Left colon (tissue), 2 donors: ENCODE results near the gene ST3GAL4. TPM values are rescaled to one million over a fixed set of nuclear protein-coding genes. Genes with fewer than 3 reads are reported as not detected.
"Not testable (repeated sequence)": the region's sequence is repeated elsewhere in the genome, so short reads cannot be mapped to it uniquely, and the experiment has no call there.

Experiments used
- ATAC-seq: fragments of 200-7000 bp; cut with Tn5 transposase; one replicate; pipeline ENCODE4 v1.9.1; 2020; ENCODE audit warnings: mild to moderate bottlenecking, moderate library complexity
- DNase-seq, 2 donors: peaks; one replicate each; pipeline ENCODE4 v3.0.0-alpha.2; 2020
- intact Hi-C, 2 donors: fragments of 100-400 bp; cut with DNase I in 1 of 2; cut with micrococcal nuclease in 1 of 2; formaldehyde crosslinking; loops; one replicate each; pipeline versions ENCODE4 v1.11.2 to v1.14.0; 2022; cut with DNase I, micrococcal nuclease
- long read RNA-seq: library from polyadenylated mRNA; unstranded; transcript quantifications from one replicate; pipeline ENCODE4 v2.0.0, GENCODE V29; 2021
- total RNA-seq, 2 donors: library from RNA; stranded (reverse); fragmentation: NEBNext Ultra II Directional; extraction: Animal tissue kit (Norgen Biotek cat#: 25700); gene quantifications; one replicate each; pipeline ENCODE4 v1.2.1, GENCODE V29; 2021
- donor health status: DM: no; HTN: no; CAD: no.
- donor health status: DM: yes; HTN: yes; CAD: no.

ST3GAL4 gene, protein sequence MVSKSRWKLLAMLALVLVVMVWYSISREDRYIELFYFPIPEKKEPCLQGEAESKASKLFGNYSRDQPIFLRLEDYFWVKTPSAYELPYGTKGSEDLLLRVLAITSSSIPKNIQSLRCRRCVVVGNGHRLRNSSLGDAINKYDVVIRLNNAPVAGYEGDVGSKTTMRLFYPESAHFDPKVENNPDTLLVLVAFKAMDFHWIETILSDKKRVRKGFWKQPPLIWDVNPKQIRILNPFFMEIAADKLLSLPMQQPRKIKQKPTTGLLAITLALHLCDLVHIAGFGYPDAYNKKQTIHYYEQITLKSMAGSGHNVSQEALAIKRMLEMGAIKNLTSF
- total RNA-seq, result 100 to 1,000 TPM; 181 to 536 TPM
- long read RNA-seq, transcript ST3GAL4-204 (11 exons, 1,812 nt), result minor isoform, 5 of 593 reads
- long read RNA-seq, transcript ST3GAL4-209 (10 exons, 1,967 nt), result major isoform, 356 of 593 reads
- long read RNA-seq, transcript ST3GAL4-215 (9 exons, 1,825 nt), result minor isoform, 6 of 593 reads
- long read RNA-seq, partial matches to known transcripts, result 92 of 593 reads
- long read RNA-seq, other reads (novel, unspliced or antisense), result 127 of 593 reads

GRCh38 chr11:126355324-126355925, at the start of gene ST3GAL4:
Gene ST3GAL4, plus strand, starts transcription at chr11:126355686. Its CDS starts 50,470 bp downstream, at chr11:126406156.
- intact Hi-C loops, result no loop called here
- ATAC-seq (peak; percentile 64), DNase-seq (peak; percentile 66 to 76)

- ATAC-seq, result no peak
- intact Hi-C loops, result loop anchor here in 1 of 2 donors (10.0 kb wide), 1 partner anchor 179 kb away; no protein-coding TSS in a partner anchor
- DNase-seq, result no peak
Observed at GRCh38 chr11:126305699-126306098, 49.8 kb upstream of the ST3GAL4 start.

- ATAC-seq (no peak), DNase-seq (peak in 1 of 2 donors; percentile 22)
- intact Hi-C loops, result loop anchor here in 1 of 2 donors (10.0 kb wide), 1 partner anchor 177 kb away; no protein-coding TSS in a partner anchor
Observed at GRCh38 chr11:126307706-126308105, 47.8 kb upstream of the ST3GAL4 start.

DNA sequence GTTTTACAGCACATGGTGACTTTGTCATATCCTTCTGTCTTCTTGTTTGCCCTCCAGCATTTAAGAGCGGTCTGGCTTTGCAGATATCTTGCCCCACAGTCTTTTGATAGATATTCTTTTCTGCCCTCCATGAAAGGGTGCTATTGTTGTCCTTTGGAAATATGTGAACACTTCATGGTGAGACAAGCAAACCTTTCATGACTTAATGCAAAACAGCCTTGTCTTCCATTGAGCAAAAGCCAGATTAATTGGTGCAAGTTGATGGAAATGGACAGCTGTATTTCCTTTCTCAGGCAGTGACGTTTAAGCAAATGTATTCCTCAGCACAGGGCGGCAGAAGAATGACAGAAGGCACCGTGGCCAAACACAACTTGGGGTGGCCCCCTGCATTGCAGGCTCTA, 47.2 kb upstream of the ST3GAL4 start:
- intact Hi-C loops, result loop anchor here in 1 of 2 donors (10.0 kb wide), 1 partner anchor 177 kb away; no protein-coding TSS in a partner anchor

DNA sequence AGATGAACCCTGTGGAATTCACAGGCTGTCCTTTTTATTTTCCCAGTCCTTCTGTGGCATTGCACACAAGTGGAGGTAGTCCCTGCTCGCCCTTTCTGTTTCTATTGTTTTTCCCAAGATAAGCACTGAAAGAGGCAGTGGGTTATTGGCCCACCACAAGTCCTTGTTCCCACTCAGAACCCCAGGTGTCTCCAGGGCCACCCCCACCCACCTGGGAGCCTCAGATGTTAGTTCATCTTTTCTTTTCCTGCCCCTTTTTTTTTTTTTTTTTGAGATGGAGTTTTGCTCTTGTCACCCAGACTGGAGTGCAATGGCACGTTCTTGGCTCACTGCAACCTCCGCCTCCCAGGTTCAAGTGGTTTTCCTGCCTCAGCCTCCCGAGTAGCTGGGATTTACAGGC, 46.7 kb upstream of the ST3GAL4 start:
- not testable (repeated sequence) for ATAC-seq, DNase-seq
- intact Hi-C loops, result loop anchor here in 1 of 2 donors (10.0 kb wide), 1 partner anchor 176 kb away; no protein-coding TSS in a partner anchor

More for the DNA sequence above, 47.2 kb upstream of the ST3GAL4 start:
- DNase-seq (no peak), ATAC-seq (no peak)

DNA sequence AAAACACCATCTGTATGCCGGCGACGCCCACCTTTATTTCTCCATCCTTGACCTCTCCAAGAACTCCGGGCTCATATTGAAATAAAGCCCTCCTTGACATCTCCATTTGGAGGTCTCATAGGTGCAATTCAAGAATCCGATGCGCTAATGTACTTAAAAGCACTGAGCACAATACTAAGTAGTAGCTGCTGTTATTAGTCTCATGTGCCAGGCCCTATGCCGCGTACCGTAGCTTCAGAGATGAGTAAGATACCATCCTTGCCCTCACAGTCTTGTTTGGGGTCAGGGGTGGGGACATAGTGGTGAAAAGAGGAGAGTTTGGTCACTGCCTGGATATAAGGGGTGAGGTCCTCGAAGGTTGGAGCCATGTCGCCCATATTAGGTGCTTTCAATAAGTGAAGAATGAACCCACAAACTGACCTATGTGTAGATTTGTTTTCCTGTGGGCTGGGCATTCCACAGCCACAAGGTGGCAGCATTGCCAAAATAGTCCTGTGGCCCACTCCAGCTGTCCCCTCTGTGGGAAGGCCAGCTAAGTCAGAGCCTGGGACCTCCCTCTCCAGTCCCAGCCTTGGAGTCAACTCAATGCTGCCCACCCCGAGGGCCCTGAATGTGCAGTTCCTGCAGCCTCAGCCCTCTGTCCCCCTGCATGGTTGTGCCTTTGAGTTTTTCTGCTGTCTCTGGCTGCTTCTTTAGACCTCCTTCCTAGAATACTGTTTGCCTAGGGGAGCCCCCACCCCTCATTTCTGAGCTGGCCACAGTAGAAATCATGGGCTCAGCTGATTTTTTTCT, 45.1 kb upstream of the ST3GAL4 start:
- ATAC-seq (peak; percentile 78), DNase-seq (peak; percentile 68 to 83)
- intact Hi-C loops, result loop anchor here in 1 of 2 donors (1.0 to 10.0 kb wide), 2 partner anchors 114 to 170 kb away; no protein-coding TSS in a partner anchor

DNA sequence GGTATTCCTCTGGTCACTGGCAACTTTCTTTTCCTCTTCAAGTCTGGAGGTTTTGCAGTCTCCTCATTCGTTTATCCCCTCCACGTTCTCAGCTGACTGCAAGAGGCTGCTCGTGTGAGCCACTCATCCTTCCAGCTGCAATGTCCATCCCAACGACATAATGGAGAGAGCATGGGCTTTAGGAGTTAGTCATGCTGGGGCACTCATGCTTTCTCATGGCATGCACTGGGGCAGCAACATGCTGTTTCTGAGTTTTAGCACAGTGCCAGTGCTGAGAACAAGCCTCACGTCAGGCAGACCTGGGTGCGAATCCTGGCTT, 44.5 kb upstream of the ST3GAL4 start:
- intact Hi-C loops, result loop anchor here in 1 of 2 donors (1.0 to 10.0 kb wide), 2 partner anchors 114 to 169 kb away; no protein-coding TSS in a partner anchor
- no peak for ATAC-seq
- DNase-seq, result no peak

- no peak for DNase-seq
- ATAC-seq, result no peak
- intact Hi-C loops, result loop anchor here in 1 of 2 donors (10.0 kb wide), 1 partner anchor 113 kb away; no protein-coding TSS in a partner anchor
Observed at GRCh38 chr11:126311401-126312291, 43.8 kb upstream of the ST3GAL4 start.

GRCh38 chr11:126312961-126313360, 42.5 kb upstream of the ST3GAL4 start:
- intact Hi-C loops, result loop anchor here in 1 of 2 donors (10.0 kb wide), 1 partner anchor 112 kb away; no protein-coding TSS in a partner anchor
- ATAC-seq (peak; percentile 78), DNase-seq (peak; percentile 33 to 54)

- intact Hi-C loops, result loop anchor here in 1 of 2 donors (10.0 kb wide), 1 partner anchor 111 kb away; no protein-coding TSS in a partner anchor
- DNase-seq, result no peak
- no peak for ATAC-seq
Observed at GRCh38 chr11:126313826-126314225, 41.7 kb upstream of the ST3GAL4 start.

- DNase-seq, result no peak
- no peak for ATAC-seq
- intact Hi-C loops, result loop anchor here in 1 of 2 donors (10.0 kb wide), 1 partner anchor 107 kb away; no protein-coding TSS in a partner anchor
Observed at GRCh38 chr11:126317432-126317755, 38.1 kb upstream of the ST3GAL4 start.

DNA sequence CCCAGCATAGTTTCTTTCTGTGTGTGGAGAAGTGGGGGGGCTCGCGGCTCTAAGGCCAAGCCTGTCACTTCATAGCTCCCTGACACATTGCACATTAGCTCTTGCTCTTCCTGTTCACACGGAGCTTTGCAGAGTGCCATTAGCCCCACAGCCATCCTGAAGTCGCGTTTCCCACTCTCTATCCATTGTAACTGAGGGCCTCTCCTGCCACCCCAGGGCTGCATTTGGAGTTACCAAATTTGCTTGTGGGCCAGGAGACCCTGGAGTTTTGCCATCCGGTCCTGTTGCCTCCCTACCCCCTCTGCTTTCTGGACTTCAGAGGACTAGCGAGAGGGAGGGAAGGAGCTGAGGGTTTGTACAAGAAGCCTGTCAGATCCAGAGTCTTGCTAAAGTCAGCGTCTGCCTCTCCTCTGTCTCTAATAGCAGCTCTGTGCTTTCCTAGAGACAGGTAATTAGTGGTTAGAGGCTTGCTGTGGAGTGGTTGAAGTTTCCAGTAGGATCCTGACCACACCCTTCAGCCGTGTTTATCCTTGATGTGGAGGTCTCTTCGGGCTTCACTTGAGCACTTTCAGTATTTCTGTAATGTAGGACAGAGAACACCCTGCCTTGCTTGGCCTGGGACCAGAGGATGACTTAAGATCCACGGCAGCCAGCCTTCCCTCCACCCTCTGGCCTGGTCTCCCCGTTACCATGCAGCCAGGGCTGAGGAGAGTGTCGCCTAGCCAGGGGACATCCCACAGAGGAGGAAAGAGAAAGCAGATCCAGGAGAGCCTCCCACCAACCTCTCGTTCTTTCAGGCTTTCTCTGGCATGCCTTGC, 37.5 kb upstream of the ST3GAL4 start:
- peak; percentile 30 for ATAC-seq
- DNase-seq, result peak; percentile 46
- intact Hi-C loops, result loop anchor here in 1 of 2 donors (10.0 kb wide), 1 partner anchor 107 kb away; no protein-coding TSS in a partner anchor

- intact Hi-C loops, result loop anchor here in 1 of 2 donors (10.0 kb wide), 1 partner anchor 106 kb away; no protein-coding TSS in a partner anchor
- DNase-seq (no peak), ATAC-seq (no peak)
Observed at GRCh38 chr11:126318574-126319373, 36.7 kb upstream of the ST3GAL4 start.

DNA sequence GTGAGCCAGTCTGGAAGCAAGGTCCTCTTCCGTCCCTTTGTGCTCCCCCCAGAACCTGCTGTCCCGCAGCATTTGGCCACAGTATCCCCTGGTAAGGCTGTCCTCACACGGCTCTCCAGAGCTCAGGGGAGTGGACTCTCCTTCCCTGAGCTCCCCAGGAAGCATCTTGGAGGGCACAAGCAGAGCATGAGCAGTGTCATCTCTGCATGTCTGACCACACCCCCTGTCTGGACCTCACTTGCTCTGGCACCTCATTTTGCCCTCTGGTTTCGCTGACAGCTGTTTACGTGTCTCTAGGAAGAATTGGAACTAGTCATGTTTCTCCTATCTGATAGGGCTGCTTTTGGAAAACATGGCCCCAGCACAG, 36.1 kb upstream of the ST3GAL4 start:
- ATAC-seq, result no peak

DNA sequence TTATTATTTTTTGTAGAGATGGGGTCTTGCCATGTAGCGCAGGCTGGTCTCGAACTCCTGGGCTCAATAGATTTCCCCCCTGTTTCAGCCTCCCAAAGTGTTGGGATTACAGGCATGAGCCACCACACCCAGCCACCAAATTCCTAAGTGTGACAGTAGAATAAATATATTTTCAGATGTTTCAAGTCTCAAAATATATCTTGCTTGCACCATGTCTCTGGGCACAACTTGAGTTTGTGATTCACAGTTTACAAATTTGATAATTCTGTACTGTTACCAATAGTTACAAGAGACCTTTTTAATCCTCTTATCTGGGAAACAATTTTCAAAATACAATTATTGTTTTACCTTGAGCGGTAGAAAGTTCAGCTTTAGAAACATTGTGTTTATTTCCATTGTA, 32.5 kb upstream of the ST3GAL4 start:
- intact Hi-C loops, result no loop called here
- DNase-seq, result no peak
- ATAC-seq, result no peak

More for the DNA sequence above, 36.1 kb upstream of the ST3GAL4 start:
- no peak for DNase-seq
- intact Hi-C loops, result loop anchor here in 1 of 2 donors (10.0 kb wide), 1 partner anchor 105 kb away; no protein-coding TSS in a partner anchor
